HL-60/S4 treated with retinoic acid at 250 ng/mL for 4 days and 3 days (cell line): Measurements from ENCODE around the gene HSPE1.
"Not testable (repeated sequence)": the region's sequence is repeated elsewhere in the genome, so short reads cannot be mapped to it uniquely, and the experiment has no call there.

Experiments used
- in situ Hi-C: fragments of 300-500 bp; cut with MboI; formaldehyde crosslinking; loops from 2 replicates; pipeline ENCODE4 v1.7.0; 2022; ENCODE audit warnings: low sequenced_read_pairs

HSPE1 gene

GRCh38 chr2:197498235-197498936 is 1.8 kb upstream of the HSPE1 start:
- in situ Hi-C loops, result no loop called here

DNA sequence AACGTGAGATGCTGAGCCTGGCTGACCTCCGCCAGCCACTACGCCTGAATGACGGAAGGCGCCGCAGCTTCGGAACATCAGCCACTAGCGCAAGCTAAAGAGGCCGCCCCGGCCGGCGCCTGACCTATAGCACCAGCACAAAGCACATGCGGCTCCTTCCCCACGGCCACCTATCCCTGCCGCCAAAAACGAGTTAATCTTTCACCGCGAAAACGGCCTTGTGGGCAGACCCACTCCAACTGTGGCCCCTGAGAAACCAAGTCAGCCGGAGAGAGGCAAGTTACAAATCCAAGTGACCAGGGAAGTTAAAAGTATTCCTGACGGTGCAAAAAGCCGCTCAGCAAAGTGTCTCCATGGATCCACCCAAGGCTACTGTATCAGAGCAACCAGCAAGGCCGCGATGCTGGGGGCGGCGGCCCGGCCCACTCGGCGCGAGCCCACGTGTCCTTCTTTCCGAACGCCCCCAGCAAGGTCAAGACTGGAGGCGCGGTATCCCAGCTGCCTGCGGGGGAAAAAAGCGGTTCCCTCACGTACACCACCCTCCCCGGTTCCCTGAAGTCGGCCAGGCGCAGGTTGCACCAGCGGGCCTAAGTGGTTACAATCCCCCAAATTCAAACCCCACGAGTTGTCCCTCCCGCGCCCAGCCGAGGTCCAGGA is 1.1 kb upstream of the HSPE1 start:
- in situ Hi-C loops, result no loop called here

- in situ Hi-C loops, result no loop called here
Observed at GRCh38 chr2:197500503-197501131, 438 bp downstream of the HSPE1 start.

- in situ Hi-C loops, result no loop called here
Observed at GRCh38 chr2:197502201-197502600, 2.0 kb downstream of the HSPE1 start.

GRCh38 chr2:197502685-197503084 is 2.5 kb downstream of the HSPE1 start:
- in situ Hi-C loops, result no loop called here

DNA sequence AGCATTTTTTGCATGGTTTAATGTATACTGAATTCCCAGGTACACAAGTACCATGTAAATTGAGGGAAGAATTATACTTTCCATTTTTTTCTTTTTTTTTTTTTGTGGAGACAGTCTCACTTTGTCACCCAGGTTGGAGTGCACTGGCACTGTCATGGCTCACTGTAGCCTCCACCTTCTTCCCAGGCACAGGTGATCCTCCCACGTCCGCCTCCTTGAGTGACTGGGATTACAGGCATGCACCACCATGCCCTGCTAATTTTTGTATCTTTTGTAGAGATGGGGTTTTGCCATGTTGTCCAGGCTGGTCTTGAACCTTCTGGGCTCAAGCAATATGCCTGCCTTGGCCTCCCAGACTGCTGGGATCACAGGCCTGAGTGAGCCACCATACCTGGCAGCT is 3.8 kb downstream of the HSPE1 start:
- in situ Hi-C loops, result no loop called here

DNA sequence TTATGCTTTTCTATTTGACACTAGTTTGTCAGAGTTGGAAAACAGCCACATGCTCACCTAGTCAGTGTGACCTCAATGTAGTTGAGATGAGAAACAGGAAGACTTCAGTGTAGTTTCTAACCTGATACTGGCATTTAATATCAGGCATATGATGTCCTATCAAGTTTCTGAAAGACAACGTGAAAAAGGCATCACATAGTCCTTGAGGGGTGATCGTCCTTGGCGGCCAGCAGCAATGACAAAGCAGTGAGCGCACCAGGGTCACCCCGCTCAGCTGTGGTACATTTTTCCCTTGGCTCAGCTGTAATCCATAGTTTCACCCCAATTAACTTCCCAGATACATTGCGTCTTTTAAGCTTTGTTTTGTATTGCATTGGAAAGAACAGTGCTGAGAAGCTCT is 4.3 kb downstream of the HSPE1 start:
- in situ Hi-C loops, result no loop called here

DNA sequence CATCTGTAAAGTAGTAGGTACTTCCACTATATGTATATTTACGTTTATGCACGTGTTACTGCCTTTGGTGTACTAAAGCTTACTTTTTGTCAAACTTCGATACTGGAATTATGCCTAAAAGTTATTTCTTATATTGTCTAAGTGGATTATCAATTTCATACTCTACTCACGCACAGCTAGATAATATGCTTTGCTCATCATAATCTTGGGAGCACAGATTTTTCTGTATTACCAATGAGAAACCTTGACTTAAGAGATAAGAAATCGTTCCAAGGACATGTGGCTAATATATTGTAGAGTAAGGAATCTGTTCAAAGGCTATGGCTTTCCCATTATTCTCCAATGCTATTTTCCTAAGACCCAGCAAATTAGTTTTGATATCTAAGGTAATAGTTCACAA is 6.5 kb downstream of the HSPE1 start:
- in situ Hi-C loops, result no loop called here

DNA sequence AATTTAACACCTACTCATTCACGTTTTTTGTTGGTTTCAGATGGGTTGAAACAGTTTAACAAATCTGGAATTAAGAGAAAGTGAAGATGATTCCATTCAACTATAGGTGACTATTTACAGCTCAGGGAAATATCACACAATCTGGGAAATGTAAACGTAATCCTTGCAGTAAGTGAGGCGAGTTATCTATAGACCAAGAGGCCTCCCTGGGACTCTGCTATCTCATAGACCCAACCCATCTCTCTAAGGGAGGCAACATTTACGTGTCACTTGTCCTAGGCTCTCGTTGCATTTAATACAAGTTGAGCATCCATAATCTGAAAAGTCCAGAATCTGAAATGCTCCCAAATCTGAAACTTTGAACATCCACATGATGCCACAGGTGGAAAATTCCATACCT is 13.7 kb downstream of the HSPE1 start:
- in situ Hi-C loops, result no loop called here

GRCh38 chr2:197514754-197515153 is 14.6 kb downstream of the HSPE1 start:
- in situ Hi-C loops, result no loop called here

DNA sequence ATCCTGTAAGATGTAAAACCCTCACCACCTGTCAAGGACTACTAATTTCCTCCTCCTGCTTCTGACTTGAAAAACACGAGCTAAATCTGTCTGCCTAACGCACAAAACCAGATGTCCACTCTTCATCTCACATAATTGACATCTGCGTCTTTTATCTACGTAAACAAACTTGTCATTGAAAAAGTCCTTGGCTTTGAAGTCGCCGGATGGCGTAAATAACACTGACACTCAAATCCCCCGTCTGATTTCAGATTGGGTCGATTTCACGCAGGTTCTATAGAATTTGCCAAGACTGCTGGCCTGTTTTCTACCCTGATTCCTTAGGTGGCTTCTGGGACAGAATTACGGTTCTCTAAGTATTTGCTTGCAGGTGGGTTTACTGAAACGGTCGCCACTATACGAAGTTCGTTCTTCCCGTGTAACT is 15.1 kb downstream of the HSPE1 start:
- in situ Hi-C loops, result no loop called here

DNA sequence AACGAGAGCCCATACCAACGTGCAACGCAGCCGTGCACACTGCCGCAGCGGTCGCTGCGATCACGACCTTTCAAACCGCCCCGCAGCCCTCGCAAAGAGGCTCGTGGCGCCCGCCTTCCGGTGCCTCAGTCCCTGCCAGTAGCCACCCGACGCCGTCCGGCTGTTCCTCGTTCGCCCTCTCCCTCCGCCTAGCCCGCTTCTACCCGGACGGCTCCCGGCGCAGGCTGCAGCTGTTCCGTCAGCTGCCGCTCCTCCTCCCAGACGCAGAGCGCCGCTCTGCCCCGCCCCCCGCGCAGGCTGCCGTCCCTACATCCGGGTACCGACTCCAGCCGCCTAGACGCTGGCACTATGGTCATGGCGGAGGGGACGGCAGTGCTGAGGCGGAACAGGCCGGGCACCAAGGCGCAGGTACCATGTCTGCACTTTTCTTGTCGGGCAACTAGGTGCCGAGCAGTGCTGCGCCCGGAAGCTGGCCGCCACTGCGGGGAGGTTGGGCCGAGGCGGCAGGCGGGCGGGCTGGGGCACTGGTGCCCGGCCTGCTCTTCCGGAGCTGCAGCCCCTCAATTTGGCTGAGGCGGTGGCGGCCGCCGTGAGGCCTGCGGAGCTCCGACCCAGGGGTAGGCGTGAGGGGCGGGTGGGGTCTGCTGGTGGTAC is 15.7 kb downstream of the HSPE1 start, which contains the start of gene MOB4:
Gene MOB4 (plus strand): TSS at position 328 of the 654 bp plus-strand sequence. CDS start 21 bp downstream, at position 349.
- in situ Hi-C loops, result no loop called here

- in situ Hi-C loops, result no loop called here
Observed at GRCh38 chr2:197516393-197516761, 16.2 kb downstream of the HSPE1 start.

DNA sequence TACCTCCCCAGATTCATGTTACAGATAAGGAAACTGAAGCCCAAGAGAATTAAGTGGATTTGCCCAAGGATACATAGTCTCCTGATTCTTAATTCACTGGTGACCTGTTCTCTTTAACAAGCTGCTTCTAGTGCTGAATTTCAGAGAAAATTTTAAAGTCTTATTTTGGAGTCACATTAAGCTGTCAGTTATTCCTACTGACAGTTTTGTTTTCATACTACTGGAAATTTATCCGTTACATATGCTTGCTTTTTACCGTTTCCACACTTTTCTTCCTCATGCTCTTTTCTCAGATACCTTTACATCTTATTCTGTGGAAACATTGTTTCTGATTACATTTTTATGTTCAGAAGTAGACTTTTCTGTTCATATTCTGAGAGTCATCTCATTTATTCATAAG is 17.0 kb downstream of the HSPE1 start:
- in situ Hi-C loops, result no loop called here

- in situ Hi-C loops, result no loop called here
Observed at GRCh38 chr2:197538412-197538811, 38.2 kb downstream of the HSPE1 start.

GRCh38 chr2:197539734-197540133 is 39.6 kb downstream of the HSPE1 start:
- in situ Hi-C loops, result no loop called here

- in situ Hi-C loops, result no loop called here
Observed at GRCh38 chr2:197543206-197543605, 43.0 kb downstream of the HSPE1 start.

DNA sequence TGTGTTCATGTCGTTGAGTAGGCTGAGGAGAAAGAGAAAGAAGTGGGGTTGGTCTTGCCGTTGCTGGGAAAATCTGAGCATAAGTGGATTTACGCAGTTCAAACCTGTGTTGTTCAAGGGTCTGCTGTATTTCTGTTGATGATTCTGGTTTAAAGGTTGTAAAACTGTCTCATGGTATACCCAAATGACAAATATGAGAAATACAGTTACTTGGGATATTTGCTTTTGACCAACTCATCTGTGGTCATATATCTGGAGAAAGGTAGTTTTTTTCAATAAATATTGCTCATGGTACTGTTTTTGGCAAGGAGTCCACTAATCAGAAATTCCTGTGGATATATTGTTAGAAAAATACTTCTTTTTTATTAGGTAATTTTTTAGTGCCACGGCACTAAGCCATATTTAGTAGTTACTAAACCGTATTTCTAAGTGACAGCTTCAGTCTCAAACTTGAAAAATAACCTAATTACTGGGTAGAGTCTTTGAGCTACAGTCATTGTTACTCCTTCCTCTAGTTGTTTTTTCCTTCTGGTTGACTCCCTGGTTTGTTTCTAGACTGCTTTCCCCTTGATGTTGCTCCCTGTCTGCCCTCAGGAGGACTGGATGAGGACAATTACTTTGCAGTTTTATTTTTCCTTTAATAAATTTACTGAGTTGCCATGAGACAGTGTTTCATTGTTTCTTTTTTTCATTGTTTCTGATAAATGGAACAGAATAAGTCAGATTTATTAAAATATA is 47.2 kb downstream of the HSPE1 start:
- in situ Hi-C loops, result no loop called here

DNA sequence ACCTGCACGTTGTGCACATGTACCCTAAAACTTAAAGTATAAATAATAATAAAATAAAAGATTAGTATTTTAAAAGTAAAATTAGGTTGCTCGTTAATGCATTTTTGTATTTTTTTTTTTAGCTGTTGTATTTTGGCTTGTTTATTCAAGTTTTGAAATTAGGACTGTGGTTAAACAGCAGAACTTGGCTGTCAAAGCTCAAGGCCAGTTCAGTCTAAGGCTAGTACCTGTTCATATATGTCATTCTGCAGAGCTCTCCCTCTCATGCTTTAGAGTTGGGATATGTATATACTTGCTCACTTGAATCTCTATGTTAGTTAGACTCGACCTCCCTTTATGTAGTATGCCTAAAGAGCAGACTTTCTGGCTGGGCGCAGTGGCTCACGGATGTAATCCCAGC is 48.4 kb downstream of the HSPE1 start:
- in situ Hi-C loops, result no loop called here

DNA sequence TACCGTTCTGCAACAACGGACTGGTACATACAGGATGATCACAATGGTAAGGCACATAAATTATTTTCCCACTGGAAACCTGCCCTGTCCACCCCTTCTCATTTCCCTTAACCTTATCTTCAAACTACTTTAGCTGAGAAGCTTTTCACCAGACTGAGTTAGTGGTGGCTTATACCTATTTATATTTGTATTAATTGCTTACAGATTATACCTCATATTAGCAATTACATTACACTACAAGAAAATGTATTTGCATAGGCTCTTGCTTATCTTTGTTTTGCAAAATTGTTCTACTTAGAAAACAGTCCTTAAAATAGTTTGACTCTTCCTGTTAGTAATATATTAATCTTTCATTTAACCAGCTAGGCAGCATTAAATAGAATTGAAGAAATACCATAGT is 51.1 kb downstream of the HSPE1 start:
- in situ Hi-C loops, result not testable (repeated sequence)
